ENCODE data around the gene GJA8.
"Not testable (repeated sequence)": the region's sequence is repeated elsewhere in the genome, so short reads cannot be mapped to it uniquely, and the experiment has no call there.

The GJA8 gene

DNA sequence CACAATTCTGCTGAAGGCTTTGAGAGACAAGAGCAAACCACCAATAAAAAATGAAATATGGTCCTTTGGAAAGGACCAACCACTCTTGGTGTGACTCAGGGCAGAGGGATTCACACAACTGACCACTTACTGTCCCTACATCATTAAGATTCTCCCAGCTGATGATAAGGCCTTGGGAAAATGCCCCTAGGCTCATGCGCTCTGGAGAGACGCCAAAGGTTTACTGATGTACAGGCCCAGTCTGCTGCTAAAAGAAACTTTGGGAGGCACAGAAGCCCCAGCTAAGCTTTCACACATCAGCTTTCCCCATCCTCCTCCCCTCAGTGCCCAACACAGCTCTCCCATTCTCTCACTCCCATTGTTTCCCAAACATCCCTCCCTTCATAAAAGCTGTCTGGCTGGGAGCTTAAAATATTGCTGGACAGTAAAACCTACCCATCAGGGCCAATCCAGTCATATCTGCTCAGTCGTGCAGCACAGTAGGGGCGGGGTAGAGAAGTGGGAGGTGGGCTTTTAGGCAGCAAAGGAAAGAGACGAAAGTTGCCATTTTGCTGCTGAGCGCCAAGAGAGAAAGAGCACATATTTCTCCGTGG, at the start of gene GJA8:
TSS of gene GJA8 (plus strand) at position 543 of the 593 bp plus-strand sequence. CDS start 5,161 bp downstream, outside the sequence.
- DNase-seq (ENCODE audit: low read depth in 2 of 2, low spot score in 1 of 2) = no peak

DNA sequence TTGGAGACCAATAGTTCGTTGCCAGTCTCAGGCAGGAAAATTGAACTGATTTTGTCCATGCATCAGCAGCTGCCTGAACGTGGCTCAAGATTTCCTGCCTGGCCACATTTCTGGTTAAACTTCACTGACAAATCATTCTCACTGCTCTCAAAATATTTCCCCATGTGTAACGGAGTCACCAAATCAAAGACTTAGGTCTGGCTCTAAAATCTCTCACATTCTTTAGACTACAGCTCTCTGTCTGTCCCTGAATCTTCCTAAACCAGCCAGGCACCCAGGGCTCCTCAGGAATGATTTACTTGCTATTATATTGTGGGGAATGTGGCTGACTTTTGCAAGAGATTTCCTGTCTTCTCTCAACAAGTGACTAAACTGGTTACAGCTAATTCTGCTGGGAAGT, 49.2 kb upstream of the GJA8 start:
- DNase-seq (ENCODE audit: low read depth in 2 of 2, low spot score in 1 of 2) = no peak

- DNase-seq (ENCODE audit: low read depth in 2 of 2, low spot score in 1 of 2) = not testable (repeated sequence)
Measured at GRCh38 chr1:147854989-147855388, 47.6 kb upstream of the GJA8 start.

DNA sequence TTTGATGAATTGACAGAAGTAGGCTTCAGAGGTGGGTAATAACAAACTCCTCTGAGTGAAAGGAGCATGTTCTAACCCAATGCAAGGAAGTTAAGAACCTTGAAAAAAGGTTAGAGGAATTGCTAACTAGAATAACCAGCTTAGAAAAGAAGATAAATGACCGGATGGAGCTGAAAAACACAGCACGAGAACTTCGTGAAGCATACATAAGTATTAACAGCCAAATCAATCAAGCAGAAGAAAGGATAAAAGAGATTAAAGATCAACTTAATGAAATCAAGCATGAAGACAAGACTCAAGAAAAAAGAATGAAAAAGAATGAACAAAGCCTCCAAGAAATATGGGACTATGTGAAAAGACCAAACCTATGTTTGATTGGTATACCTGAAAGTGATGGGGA, 46.6 kb upstream of the GJA8 start:
- not testable (repeated sequence) for DNase-seq (ENCODE audit: low read depth in 2 of 2, low spot score in 1 of 2)

GRCh38 chr1:147867204-147867603, 35.4 kb upstream of the GJA8 start:
- DNase-seq (ENCODE audit: low read depth in 2 of 2, low spot score in 1 of 2) = not testable (repeated sequence)

- DNase-seq (ENCODE audit: low read depth in 2 of 2, low spot score in 1 of 2) = no peak
Measured at GRCh38 chr1:147878022-147878421, 24.6 kb upstream of the GJA8 start.

DNA sequence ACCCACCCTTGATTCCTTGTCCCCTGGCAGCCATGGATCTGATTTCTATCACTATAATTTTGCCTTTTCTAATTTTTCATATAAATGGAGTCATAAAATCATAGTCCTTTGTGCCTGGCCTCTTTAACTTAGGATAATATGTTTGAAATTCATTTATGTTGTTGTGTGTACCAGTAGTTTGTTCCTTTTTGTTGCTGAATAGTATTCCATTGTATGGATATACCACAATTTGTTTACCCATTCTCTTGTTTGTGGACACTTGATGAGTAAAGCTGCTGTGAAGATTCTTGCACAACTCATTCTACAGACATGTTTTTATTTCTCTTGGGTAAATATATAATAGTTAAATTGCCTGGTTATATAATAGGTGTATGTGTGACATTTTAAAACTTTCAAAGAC, 22.7 kb upstream of the GJA8 start:
- no peak for DNase-seq (ENCODE audit: low read depth in 2 of 2, low spot score in 1 of 2)

DNA sequence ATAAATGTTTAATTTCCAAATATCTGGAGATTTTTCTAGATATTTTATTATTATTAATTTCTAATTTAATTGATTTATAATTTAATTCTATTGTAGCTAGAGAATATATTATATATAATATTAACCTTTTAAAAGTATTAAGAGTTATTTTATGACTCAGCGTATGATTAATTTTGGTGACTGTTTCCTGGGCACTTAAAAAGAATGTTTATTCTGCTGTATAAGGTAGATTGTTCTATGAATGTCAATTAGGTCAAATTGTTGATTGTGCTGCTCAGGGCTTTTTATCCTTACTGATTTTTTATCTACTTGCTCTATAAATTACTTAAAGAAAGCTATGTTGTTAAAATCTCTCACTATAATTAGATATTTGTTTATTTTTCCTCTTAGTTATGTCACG, 20.1 kb upstream of the GJA8 start:
- no peak for DNase-seq (ENCODE audit: low read depth in 2 of 2, low spot score in 1 of 2)

GRCh38 chr1:147890177-147890790, 12.3 kb upstream of the GJA8 start:
- DNase-seq (ENCODE audit: low read depth in 2 of 2, low spot score in 1 of 2) = peak in 1 of 2 donors; percentile 17

GRCh38 chr1:147891088-147891487, 11.5 kb upstream of the GJA8 start:
- no peak for DNase-seq (ENCODE audit: low read depth in 2 of 2, low spot score in 1 of 2)

GRCh38 chr1:147892216-147892615, 10.4 kb upstream of the GJA8 start:
- DNase-seq (ENCODE audit: low read depth in 2 of 2, low spot score in 1 of 2) = no peak

GRCh38 chr1:147892731-147893214, 9.8 kb upstream of the GJA8 start:
- peak in 1 of 2 donors; percentile 10 for DNase-seq (ENCODE audit: low read depth in 2 of 2, low spot score in 1 of 2)

DNA sequence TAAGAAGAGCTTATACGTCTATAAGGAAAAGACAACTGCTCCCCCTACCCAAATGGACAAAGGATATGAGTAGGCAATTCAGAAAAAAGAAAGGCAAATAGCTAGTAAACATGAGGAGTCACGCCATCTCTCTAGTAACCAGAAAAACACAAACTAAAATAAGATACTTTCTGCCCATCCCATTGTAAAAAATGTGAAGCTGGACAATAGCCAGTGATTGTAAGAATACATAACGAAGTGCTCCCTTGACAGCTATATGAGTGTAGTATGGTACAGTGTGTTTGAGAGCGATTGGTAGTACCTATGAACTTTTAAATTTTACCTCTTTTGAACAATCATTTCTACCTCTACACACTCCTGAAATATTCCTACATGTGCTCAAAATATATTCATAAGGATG, 7.5 kb upstream of the GJA8 start:
- DNase-seq (ENCODE audit: low read depth in 2 of 2, low spot score in 1 of 2) = no peak

GRCh38 chr1:147897029-147897752, 5.4 kb upstream of the GJA8 start:
- no peak for DNase-seq (ENCODE audit: low read depth in 2 of 2, low spot score in 1 of 2)

DNA sequence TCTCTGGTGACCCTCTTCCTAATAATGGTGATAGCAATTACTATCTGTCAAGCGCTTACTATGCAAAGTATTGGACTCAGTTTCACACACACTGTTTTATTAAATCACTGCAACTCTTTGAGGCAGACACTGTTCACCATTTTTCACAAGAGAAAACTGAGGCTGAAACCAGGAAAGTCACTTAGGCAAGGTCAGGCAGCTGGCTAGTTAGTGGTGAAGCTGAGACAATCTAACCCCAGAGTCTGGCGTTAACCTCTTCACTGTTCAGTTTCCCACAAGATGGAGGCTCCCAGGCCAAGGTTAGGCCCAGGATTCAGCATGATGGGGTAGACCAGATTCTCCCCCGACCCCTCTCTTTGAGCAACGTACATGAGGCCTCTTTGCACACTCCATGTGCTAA, 4.8 kb upstream of the GJA8 start:
- DNase-seq (ENCODE audit: low read depth in 2 of 2, low spot score in 1 of 2) = no peak

- no peak for DNase-seq (ENCODE audit: low read depth in 2 of 2, low spot score in 1 of 2)
Measured at GRCh38 chr1:147904726-147905125, 2.1 kb downstream of the GJA8 start.

DNA sequence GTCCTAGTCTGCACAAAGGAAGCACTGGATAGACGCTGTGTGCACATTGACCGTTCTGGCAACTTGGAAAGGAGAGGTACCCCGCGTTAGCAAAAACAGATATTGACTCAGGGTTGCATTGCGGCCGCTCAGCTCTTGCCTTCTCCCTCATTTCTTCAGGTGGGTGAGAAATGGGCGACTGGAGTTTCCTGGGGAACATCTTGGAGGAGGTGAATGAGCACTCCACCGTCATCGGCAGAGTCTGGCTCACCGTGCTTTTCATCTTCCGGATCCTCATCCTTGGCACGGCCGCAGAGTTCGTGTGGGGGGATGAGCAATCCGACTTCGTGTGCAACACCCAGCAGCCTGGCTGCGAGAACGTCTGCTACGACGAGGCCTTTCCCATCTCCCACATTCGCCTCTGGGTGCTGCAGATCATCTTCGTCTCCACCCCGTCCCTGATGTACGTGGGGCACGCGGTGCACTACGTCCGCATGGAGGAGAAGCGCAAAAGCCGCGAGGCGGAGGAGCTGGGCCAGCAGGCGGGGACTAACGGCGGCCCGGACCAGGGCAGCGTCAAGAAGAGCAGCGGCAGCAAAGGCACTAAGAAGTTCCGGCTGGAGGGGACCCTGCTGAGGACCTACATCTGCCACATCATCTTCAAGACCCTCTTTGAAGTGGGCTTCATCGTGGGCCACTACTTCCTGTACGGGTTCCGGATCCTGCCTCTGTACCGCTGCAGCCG, 5.4 kb downstream of the GJA8 start:
- no peak for DNase-seq (ENCODE audit: low read depth in 2 of 2, low spot score in 1 of 2)

DNA sequence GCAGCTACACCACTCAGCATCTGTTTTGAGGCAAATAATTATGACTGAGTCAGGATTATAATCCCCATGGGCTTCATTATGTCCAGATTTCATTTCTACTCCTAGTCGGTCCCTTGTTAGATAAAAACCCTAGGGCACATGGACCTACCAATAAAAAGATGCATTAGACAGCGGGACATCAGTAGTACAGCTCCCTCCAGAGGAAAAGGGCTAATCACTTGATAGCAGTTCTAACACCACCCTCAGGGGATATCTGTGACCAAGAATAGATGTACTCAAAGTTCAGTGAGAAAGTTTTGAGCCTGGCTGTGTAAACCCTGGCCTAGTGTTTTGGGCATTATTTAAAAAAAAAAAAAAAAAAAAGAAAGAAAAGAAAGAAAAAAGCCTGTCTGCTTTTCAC, 10.0 kb downstream of the GJA8 start:
- DNase-seq (ENCODE audit: low read depth in 2 of 2, low spot score in 1 of 2) = no peak

DNA sequence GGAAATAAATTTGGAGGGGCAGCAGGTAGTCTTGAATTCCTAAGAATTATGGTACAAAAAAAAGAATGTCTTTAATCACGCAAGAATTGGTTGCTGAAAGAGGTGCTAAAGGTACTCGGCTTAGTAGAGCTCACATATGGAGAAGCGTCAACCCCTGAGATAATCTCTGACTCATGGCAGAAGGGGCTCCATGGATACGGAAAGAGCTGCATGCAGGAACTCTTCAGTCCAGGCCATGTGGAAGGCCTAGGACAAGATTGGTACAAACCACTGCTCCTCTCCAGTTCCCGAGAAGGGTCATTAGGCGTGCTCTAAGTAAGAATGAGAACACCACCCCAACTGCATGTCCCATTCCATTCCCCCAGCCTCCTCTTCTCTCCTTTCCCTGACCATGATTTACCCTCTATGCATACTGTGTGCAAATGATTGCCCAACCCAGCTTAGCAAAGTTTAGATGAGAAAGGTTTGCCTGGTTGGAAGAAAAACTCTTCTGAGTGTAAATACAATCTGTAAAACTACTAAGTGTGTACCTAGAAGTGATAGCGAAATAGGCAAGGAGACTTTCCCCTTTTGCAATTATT, 10.9 kb downstream of the GJA8 start:
- DNase-seq (ENCODE audit: low read depth in 2 of 2, low spot score in 1 of 2) = no peak

DNA sequence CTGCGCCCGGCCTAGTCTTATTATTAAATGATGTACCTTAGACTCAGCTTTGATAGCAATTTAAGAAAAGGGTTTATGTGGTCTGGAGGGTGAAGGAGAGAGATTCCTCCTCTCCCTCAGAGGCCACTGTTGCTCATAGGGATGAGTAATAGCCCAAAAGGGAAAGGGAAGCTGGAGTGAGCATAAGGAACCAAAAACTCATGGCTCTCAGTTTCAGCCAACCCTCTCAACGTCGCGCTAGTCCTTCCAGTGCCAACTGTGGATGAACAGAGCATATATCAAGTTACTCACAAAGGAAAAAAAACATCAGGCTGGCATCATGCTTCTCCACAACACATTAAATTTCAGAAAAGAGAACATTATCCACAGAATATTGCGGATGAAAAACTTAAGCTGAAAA, 17.3 kb downstream of the GJA8 start:
- no peak for DNase-seq (ENCODE audit: low read depth in 2 of 2, low spot score in 1 of 2)

GRCh38 chr1:147924813-147925212, 22.2 kb downstream of the GJA8 start:
- no peak for DNase-seq (ENCODE audit: low read depth in 2 of 2, low spot score in 1 of 2)
